ENCODE results near the gene GUCY2D.

GUCY2D gene

DNA sequence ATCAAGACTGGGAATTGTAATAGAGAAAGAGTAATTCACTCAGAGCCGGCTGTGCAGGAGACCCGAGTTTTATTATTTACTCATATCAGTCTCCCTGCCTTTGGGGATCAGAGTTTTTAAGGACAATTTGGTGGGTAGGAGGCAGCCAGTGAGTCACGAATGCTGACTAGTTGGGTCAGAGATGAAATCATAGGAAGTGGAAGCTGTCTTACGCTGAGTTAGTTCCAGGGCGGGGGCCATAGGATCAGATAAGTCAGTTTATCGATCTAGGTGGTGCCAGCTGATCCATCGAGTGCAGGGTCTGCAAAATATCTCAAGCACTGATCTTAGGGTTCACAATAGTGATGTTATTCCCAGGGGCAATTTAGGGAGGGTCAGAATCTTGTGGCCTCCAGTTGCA lies 20.2 kb upstream of the GUCY2D start:
- CTCF ChIA-PET = interaction anchor here (1.5 to 17.3 kb wide), 6 partner anchors 9 to 65 kb away, joined by 3 to 209 read pairs (median 8); partner anchors contain the start of gene RNF227
- DNase-seq = no peak
- H3K9me3 ChIP-seq (ENCODE audit: control extremely low read depth in 1 of 5, control insufficient read depth in 4 of 5, insufficient read depth in 2 of 5, low read depth in 1 of 5, low read length in 4 of 5) = no peaks in the 10 kb centered on the region
- H3K27ac ChIP-seq (ENCODE audit: insufficient read depth in 1 of 2, low read depth in 1 of 2, low read length in 2 of 2, poor library complexity in 1 of 2, severe bottlenecking in 2 of 2) = no peak overlapping the region
- POLR2A ChIA-PET = no interaction called here
- H3K36me3 ChIP-seq (ENCODE audit: control insufficient read depth in 4 of 4, insufficient read depth in 4 of 4, low read length in 3 of 4) = no peaks in the 10 kb centered on the region
- WGBS (ENCODE audit: insufficient coverage) = 91% methylated on average over 5 of the region's 7 CpGs
- H3K4me3 ChIP-seq (ENCODE audit: control insufficient read depth in 1 of 7, extremely low read depth in 1 of 7, insufficient read depth in 4 of 7, low read depth in 2 of 7, low read length in 6 of 7) = no peak overlapping the region
- H3K4me1 ChIP-seq (ENCODE audit: control extremely low read depth in 1 of 4, control insufficient read depth in 4 of 4, insufficient read depth in 4 of 4, low read length in 3 of 4) = no peaks in the 10 kb centered on the region
- H3K27me3 ChIP-seq (replicated peaks in 2 of 5; ENCODE audit: control insufficient read depth in 4 of 5, insufficient read depth in 5 of 5, low read length in 4 of 5) = no peaks in the 10 kb centered on the region

DNA sequence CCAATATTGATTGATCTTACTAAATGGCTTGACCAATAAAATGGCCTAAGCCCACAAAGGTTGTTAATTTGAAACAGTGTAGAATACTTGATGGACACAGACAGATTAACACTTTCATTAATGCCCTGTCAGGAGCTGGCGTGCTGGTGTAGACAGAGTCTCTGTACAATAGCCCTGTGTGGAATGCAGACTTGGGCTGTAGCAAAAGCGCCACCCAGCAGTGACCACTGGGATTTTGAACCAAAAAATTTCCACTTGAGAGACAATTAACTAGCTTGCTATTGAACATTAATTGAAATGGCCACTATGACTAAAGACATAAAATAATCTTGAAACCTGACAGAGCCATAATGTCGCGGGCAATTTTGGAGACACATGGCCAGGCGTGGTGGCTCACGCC lies 19.7 kb upstream of the GUCY2D start:
- Histone ChIP-seq H3K9me3 (ENCODE audit: control extremely low read depth in 1 of 5, control insufficient read depth in 4 of 5, insufficient read depth in 2 of 5, low read depth in 1 of 5, low read length in 4 of 5) (no peaks in the 10 kb centered on the region), H3K27ac (ENCODE audit: insufficient read depth in 1 of 2, low read depth in 1 of 2, low read length in 2 of 2, poor library complexity in 1 of 2, severe bottlenecking in 2 of 2) (no peak overlapping the region), H3K4me3 (ENCODE audit: control insufficient read depth in 1 of 7, extremely low read depth in 1 of 7, insufficient read depth in 4 of 7, low read depth in 2 of 7, low read length in 6 of 7) (no peak overlapping the region), H3K36me3 (ENCODE audit: control insufficient read depth in 4 of 4, insufficient read depth in 4 of 4, low read length in 3 of 4) (no peaks in the 10 kb centered on the region), H3K27me3 (replicated peaks in 2 of 5; ENCODE audit: control insufficient read depth in 4 of 5, insufficient read depth in 5 of 5, low read length in 4 of 5) (no peaks in the 10 kb centered on the region), H3K4me1 (ENCODE audit: control extremely low read depth in 1 of 4, control insufficient read depth in 4 of 4, insufficient read depth in 4 of 4, low read length in 3 of 4) (no peaks in the 10 kb centered on the region)
- WGBS (ENCODE audit: insufficient coverage) = 100% methylated on average over 3 of the region's 6 CpGs
- no peak for DNase-seq
- CTCF ChIA-PET = interaction anchor here (0.6 to 17.3 kb wide), 10 partner anchors 10 to 121 kb away, joined by 3 to 209 read pairs (median 4); partner anchors contain the start of gene RNF227
- POLR2A ChIA-PET = no interaction called here

GRCh38 chr17:7984904-7985303 lies 17.5 kb upstream of the GUCY2D start:
- WGBS (ENCODE audit: insufficient coverage) = 99% methylated on average over 6 of the region's 9 CpGs
- no peak overlapping the region for H3K4me3 ChIP-seq (ENCODE audit: control insufficient read depth in 1 of 7, extremely low read depth in 1 of 7, insufficient read depth in 4 of 7, low read depth in 2 of 7, low read length in 6 of 7)
- H3K4me1 ChIP-seq (ENCODE audit: control extremely low read depth in 1 of 4, control insufficient read depth in 4 of 4, insufficient read depth in 4 of 4, low read length in 3 of 4) = peaks cover 0 to 10% (median 5%) of the 10 kb centered on the region in 4 experiments
- no peak for DNase-seq
- no peaks in the 10 kb centered on the region for H3K9me3 ChIP-seq (ENCODE audit: control extremely low read depth in 1 of 5, control insufficient read depth in 4 of 5, insufficient read depth in 2 of 5, low read depth in 1 of 5, low read length in 4 of 5)
- no peak overlapping the region for H3K27ac ChIP-seq (ENCODE audit: insufficient read depth in 1 of 2, low read depth in 1 of 2, low read length in 2 of 2, poor library complexity in 1 of 2, severe bottlenecking in 2 of 2)
- no peaks in the 10 kb centered on the region for H3K36me3 ChIP-seq (ENCODE audit: control insufficient read depth in 4 of 4, insufficient read depth in 4 of 4, low read length in 3 of 4)
- H3K27me3 ChIP-seq (replicated peaks in 2 of 5; ENCODE audit: control insufficient read depth in 4 of 5, insufficient read depth in 5 of 5, low read length in 4 of 5) = no peaks in the 10 kb centered on the region
- POLR2A ChIA-PET = no interaction called here
- CTCF ChIA-PET = interaction anchor here (0.8 to 17.3 kb wide), 8 partner anchors 23 to 198 kb away, joined by 3 to 209 read pairs (median 3); partner anchors contain the start of gene RNF227

- ChIA-PET POLR2A (no interaction called here), CTCF (interaction anchor here (0.7 to 17.3 kb wide), 14 partner anchors 10 to 164 kb away, joined by 3 to 209 read pairs (median 4); partner anchors contain the start of gene RNF227)
- WGBS (ENCODE audit: insufficient coverage) = 89% methylated on average over 8 of the region's 12 CpGs
- H3K36me3 ChIP-seq (ENCODE audit: control insufficient read depth in 4 of 4, insufficient read depth in 4 of 4, low read length in 3 of 4) = no peaks in the 10 kb centered on the region
- H3K9me3 ChIP-seq (ENCODE audit: control extremely low read depth in 1 of 5, control insufficient read depth in 4 of 5, insufficient read depth in 2 of 5, low read depth in 1 of 5, low read length in 4 of 5) = no peaks in the 10 kb centered on the region
- DNase-seq = no peak
- peaks cover 0 to 19% (median 14%) of the 10 kb centered on the region in 4 experiments for H3K4me1 ChIP-seq (ENCODE audit: control extremely low read depth in 1 of 4, control insufficient read depth in 4 of 4, insufficient read depth in 4 of 4, low read length in 3 of 4)
- H3K27me3 ChIP-seq (replicated peaks in 2 of 5; ENCODE audit: control insufficient read depth in 4 of 5, insufficient read depth in 5 of 5, low read length in 4 of 5) = no peaks in the 10 kb centered on the region
- H3K27ac ChIP-seq (ENCODE audit: insufficient read depth in 1 of 2, low read depth in 1 of 2, low read length in 2 of 2, poor library complexity in 1 of 2, severe bottlenecking in 2 of 2) = no peak overlapping the region
- H3K4me3 ChIP-seq (ENCODE audit: control insufficient read depth in 1 of 7, extremely low read depth in 1 of 7, insufficient read depth in 4 of 7, low read depth in 2 of 7, low read length in 6 of 7) = no peak overlapping the region
Measured at GRCh38 chr17:7987112-7987893, 15.1 kb upstream of the GUCY2D start.

- ChIA-PET CTCF (interaction anchor here (0.6 to 17.3 kb wide), 23 partner anchors 9 to 377 kb away, joined by 3 to 209 read pairs (median 4); partner anchors contain the start of genes GUCY2D and RNF227), POLR2A (interaction anchor here (0.6 kb wide), 1 partner anchor 24 kb away, joined by 3 read pairs; no protein-coding TSS in a partner anchor)
- H3K27me3 ChIP-seq (replicated peaks in 2 of 5; ENCODE audit: control insufficient read depth in 4 of 5, insufficient read depth in 5 of 5, low read length in 4 of 5) = no peaks in the 10 kb centered on the region
- DNase-seq = peak; percentile 85 to 92 (median 89)
- H3K4me3 ChIP-seq (ENCODE audit: control insufficient read depth in 1 of 7, extremely low read depth in 1 of 7, insufficient read depth in 4 of 7, low read depth in 2 of 7, low read length in 6 of 7) = no peak overlapping the region
- H3K4me1 ChIP-seq (ENCODE audit: control extremely low read depth in 1 of 4, control insufficient read depth in 4 of 4, insufficient read depth in 4 of 4, low read length in 3 of 4) = peaks cover 4 to 27% (median 16%) of the 10 kb centered on the region in 4 experiments
- 0% methylated on average over 2 of the region's 5 CpGs for WGBS (ENCODE audit: insufficient coverage)
- no peak overlapping the region for H3K27ac ChIP-seq (ENCODE audit: insufficient read depth in 1 of 2, low read depth in 1 of 2, low read length in 2 of 2, poor library complexity in 1 of 2, severe bottlenecking in 2 of 2)
- no peaks in the 10 kb centered on the region for H3K9me3 ChIP-seq (ENCODE audit: control extremely low read depth in 1 of 5, control insufficient read depth in 4 of 5, insufficient read depth in 2 of 5, low read depth in 1 of 5, low read length in 4 of 5)
- no peaks in the 10 kb centered on the region for H3K36me3 ChIP-seq (ENCODE audit: control insufficient read depth in 4 of 4, insufficient read depth in 4 of 4, low read length in 3 of 4)
Measured at GRCh38 chr17:7988750-7989178, 13.7 kb upstream of the GUCY2D start.

GRCh38 chr17:7989781-7990655 lies 12.4 kb upstream of the GUCY2D start:
- H3K9me3 ChIP-seq (ENCODE audit: control extremely low read depth in 1 of 5, control insufficient read depth in 4 of 5, insufficient read depth in 2 of 5, low read depth in 1 of 5, low read length in 4 of 5) = no peaks in the 10 kb centered on the region
- POLR2A ChIA-PET = interaction anchor here (0.7 to 1.5 kb wide), 2 partner anchors 9 to 12 kb away, joined by 5 to 6 read pairs; partner anchors contain the start of gene GUCY2D
- WGBS (ENCODE audit: insufficient coverage) = 2% methylated on average over 44 of the region's 59 CpGs
- H3K4me3 ChIP-seq (ENCODE audit: control insufficient read depth in 1 of 7, extremely low read depth in 1 of 7, insufficient read depth in 4 of 7, low read depth in 2 of 7, low read length in 6 of 7) = peak overlapping the region; percentile 35 to 78 (median 60)
- no peaks in the 10 kb centered on the region for H3K36me3 ChIP-seq (ENCODE audit: control insufficient read depth in 4 of 4, insufficient read depth in 4 of 4, low read length in 3 of 4)
- H3K27me3 ChIP-seq (replicated peaks in 2 of 5; ENCODE audit: control insufficient read depth in 4 of 5, insufficient read depth in 5 of 5, low read length in 4 of 5) = no peaks in the 10 kb centered on the region
- peaks cover 4 to 27% (median 16%) of the 10 kb centered on the region in 4 experiments for H3K4me1 ChIP-seq (ENCODE audit: control extremely low read depth in 1 of 4, control insufficient read depth in 4 of 4, insufficient read depth in 4 of 4, low read length in 3 of 4)
- peak; percentile 80 to 87 (median 86) for DNase-seq
- CTCF ChIA-PET = interaction anchor here (0.6 to 17.3 kb wide), 43 partner anchors 8 to 191 kb away, joined by 3 to 209 read pairs (median 5); partner anchors contain the start of genes GUCY2D, KDM6B and RNF227
- H3K27ac ChIP-seq (ENCODE audit: insufficient read depth in 1 of 2, low read depth in 1 of 2, low read length in 2 of 2, poor library complexity in 1 of 2, severe bottlenecking in 2 of 2) = no peak overlapping the region

Data from common myeloid progenitor, CD34-positive (primary cell).